SKM-1 treated with dmso at 0.1 percent for 144 hours (cell line): ENCODE measurements around the gene ADGRB3.

Experiments
- DNase-seq: peaks from one replicate; lab custom pipeline; 2025; ENCODE audit not compliant: unreplicated experiment; lab: John Stamatoyannopoulos, UW

ADGRB3 gene

DNA sequence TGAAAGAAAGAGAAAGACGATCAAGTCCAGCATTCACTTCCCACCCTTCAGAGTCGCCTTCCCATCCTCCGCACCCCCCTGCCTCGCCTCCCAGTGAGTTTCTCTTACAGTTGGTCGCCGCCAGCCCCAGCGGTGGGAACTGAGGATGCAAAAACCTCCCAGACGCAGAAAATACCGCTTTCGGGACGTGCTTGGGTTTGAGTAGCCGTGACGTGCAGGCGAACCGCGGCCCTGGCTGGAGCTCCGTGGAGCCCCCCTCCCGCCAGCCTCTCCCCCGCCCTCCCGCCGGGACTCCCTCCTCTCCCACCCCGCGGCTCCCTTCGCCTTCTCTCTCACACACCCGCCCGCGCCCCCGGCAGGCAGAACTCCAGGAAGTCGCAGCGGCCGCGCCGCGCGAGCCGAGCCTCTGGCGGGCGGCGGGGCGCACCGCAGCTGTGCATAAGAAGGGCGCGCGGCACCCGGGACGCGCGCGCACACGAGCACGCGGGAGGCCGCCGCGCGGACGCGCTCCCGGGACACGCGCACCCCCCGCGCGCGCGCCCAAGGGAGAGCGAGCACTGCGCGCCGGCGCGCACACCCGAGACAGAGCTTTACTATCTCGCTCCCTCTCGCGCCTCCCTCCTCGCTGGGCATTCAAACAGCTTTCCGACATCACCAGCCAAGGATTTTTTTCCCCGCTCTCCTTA, at the start of gene ADGRB3:
Gene ADGRB3, plus strand, starts transcription at position 557 of the 686 bp plus-strand sequence. CDS start 3,394 bp downstream, outside the sequence.
- peak; percentile 78 for DNase-seq

- no peak for DNase-seq
These were observed 41.5 kb upstream of the ADGRB3 start for GRCh38 chr6:68593558-68593957.

- DNase-seq, result no peak
These were observed 37.4 kb upstream of the ADGRB3 start for GRCh38 chr6:68597642-68598041.

DNA sequence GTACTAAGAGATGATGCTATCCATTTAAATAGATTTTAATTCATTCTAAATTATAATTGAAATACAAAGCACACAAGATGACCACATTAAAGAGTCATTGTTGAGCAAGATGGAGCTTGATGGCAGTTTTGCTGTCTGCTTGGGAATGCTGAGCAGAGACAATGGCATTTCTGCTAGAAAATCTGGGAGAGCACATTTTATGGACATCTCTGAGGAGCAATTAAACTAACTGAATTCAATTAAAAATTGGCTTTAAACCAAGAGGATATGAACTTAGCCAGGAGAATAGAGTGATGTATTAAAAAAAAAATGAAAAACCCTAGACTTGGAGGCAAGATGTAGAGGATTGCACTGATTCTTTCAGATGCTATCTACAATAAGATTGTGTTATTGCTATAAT, 19.1 kb upstream of the ADGRB3 start:
- no peak for DNase-seq

DNA sequence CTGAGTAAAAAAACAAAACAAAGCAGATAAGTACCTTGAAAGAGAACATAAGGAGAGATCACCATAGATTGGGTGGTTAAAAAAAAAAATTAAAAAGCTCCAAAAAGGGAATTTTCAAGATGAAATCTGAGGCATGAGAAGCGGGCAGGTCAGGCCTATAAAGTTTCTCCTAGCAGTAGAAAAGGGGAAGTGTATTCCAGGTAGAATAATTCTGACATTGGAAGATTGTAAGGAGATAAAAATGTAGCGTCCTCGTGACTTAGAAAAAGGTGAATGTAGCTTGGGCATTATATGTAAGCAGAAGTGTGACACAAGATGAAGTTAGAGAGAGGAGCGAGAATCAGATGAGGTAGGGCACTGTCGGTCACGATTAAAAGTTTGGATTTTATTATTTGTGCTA, 9.1 kb upstream of the ADGRB3 start:
- DNase-seq, result no peak

DNA sequence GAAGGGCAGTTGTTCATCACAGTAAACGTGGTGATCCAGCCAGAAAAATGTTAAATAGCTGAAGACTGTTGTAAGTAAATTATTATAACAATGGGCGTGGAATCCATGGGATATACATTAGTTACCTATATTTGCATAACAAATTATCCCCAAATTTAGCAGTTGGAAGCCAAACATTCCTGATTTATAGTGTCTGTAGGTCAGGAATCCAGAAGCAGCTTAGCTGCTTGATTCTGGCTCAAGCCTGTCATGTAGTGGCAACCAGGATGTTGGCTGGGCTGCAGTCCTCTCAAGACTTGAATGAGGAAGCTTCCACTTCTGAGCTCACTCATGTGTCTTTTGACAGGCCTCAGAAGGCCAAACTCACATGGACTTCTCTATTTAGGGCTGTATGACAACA, 6.9 kb upstream of the ADGRB3 start:
- peak; percentile 65 for DNase-seq

- DNase-seq, result no peak
These were observed 2.3 kb upstream of the ADGRB3 start for GRCh38 chr6:68632734-68633133.

DNA sequence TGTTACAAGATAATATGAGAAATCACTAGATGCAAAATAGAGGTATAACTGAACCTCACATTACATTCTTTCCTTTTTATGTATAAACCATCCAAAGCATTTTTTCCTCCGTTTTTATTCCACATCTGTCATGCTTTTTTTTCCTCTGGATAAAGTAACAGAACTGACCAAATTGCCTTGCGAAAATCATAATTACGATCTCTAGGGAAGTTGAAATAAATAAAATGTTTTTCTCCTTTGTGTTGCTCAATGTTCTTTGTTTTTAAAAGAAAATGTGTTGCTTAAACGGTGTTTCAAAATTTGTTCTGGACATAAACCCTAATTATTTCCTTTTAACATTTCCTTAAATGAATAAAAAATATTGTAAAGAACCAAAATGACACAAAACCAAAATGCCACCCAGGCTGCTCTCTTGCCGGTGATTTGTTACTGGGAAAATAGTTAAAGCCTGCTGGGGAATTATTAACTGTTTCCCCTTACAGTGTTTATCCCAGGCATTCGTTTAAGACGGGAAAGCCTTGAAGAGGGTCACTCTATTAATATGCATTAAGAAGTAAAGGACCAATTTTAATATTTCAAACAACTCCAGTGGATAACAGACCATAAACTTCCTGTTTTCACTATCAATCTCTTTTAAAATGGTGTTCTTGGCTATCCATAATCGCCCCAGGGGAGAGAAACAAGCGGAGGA, 1.7 kb upstream of the ADGRB3 start:
- DNase-seq, result no peak

DNA sequence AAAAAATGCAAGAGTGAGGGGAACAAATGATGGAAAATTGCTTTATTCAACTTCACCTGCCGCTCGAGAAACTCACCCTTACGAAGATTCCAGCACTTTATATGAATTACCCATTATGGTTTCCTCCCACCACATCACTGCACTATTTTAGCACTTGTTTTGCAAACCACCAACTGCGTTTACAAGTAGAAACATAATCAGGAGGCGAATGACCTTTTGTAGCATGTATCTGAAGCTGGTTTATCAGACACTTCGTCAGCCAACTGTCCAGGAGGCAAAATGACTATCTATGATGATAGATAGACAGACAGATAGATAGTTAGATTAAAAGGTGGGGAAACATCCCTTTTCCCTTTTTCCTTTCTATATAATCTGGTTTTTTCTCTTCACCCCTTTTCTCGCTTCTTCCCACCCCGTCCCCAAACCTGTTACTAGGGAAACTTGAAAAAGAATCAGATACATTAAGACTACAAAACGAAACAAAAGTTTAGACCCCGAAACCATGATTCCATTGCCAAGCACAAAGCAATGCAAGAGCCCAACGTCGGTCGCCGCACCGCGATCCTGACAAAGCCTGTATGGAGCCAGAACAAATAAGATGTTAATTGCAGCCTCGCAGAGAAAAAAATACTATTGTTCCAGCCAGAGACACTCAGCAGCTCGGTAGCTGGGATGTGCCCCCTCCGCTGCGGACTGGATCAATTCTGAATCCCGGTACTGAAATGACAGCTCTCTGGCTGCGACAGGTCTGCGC, 933 bp upstream of the ADGRB3 start:
- no peak for DNase-seq

- DNase-seq, result no peak
These were observed 277 bp downstream of the ADGRB3 start for GRCh38 chr6:68635412-68635705.

- peak; percentile 18 for DNase-seq
These were observed 828 bp downstream of the ADGRB3 start for GRCh38 chr6:68635706-68636513.

GRCh38 chr6:68636666-68637065, 1.6 kb downstream of the ADGRB3 start:
- no peak for DNase-seq

DNA sequence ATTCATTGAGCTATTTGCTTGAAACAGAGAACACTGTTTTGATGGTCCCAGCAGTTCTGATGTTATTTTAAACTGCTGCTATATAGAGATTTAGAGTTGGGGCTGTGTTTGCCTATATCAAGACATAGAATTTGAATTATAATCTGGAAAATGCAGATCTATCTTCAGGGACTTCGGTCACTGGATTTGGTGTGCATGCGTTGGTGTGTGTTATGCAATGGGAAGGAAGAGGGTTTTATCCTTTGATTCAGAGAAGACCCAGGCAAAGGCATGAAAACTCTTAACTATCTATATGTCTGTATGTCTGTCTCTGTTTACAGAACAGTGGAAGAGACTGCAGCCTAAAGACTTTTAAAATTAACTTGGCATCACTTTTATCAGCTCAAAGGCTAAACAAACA, 2.0 kb downstream of the ADGRB3 start:
- no peak for DNase-seq

DNA sequence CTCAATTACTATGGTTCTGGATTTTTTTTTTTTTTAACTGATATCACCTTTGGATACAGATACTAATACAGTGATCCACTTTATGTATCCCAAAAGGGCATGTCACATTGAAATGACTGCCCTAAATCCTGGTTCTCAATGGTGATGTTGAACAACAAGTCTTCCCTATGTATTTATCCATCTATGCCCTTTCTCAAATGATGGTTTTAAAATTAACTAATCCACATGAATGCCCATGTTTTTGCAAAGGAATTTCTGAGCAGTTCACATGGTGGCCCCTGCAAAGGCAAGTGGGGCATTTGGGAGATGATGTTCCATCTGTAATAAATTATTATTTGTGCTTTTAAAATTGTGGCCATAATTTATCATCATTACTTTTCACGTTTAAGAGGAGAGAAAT, 2.7 kb downstream of the ADGRB3 start:
- no peak for DNase-seq

- DNase-seq, result no peak
These were observed 3.3 kb downstream of the ADGRB3 start for GRCh38 chr6:68638230-68638900.

DNA sequence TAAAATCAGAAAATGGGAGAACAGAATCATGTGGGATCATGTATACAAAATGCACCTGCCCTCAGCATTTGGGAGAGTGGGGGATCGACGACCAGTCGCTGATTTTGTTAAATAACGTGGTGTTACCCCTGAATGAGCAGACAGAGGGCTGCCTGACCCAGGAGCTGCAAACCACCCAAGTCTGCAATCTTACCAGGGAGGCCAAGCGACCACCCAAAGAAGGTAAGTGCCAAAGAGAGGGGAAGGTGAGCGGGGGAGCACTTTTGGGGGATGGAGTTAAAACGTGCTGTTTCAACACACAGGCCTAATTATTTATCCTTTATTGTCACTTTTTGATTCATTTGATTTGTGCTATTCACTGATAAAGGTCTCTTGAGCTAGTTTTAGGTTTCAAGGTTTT, 4.1 kb downstream of the ADGRB3 start:
- DNase-seq, result no peak

- DNase-seq, result no peak
These were observed 4.9 kb downstream of the ADGRB3 start for GRCh38 chr6:68639826-68640490.

DNA sequence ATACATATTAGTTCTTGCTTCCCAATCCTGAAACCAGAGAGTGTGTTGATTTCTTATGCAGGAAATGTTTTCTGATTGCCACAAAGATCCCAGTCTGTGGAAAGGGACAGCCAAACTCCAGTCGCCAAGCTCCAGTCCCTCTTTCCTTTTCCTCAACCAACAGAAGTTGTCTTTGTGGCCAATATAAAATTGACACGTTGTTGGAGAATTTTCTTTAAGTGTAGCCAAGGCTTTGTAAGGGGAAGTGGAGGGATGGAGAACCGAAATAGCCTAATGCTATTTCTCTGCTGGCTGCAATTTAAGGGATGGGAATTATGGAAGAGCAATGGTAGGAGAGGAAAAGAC, 5.4 kb downstream of the ADGRB3 start:
- DNase-seq, result no peak

DNA sequence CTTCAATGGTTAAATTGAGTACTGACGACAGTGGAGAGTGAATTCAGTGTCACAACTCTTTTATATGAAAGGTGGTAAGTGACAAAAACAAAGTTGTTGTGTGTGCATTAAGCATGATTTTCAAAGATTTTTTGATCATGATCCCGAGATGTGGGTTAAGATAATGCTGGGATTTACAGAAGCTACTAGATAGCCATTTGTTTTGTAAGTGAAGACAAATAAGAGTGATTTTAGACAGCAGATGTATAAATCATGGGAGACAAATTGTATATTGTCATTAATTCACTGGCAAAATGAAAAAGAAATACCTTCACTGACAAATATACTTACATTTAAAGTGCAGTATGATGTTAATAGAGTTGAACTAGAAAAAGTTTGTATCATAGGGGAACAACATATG, 6.1 kb downstream of the ADGRB3 start:
- DNase-seq, result no peak

- no peak for DNase-seq
These were observed 7.0 kb downstream of the ADGRB3 start for GRCh38 chr6:68642081-68642480.
